ENCODE results near the gene DIP2C.

The DIP2C gene

GRCh38 chr10:625333-625696, 64.2 kb downstream of the DIP2C start:
- TF ChIP-seq ZFX (IDR thresholded peaks at IDR 0.05) (no peak), CTCF (conservative IDR thresholded peaks at IDR 0.05) (no peak)

DNA sequence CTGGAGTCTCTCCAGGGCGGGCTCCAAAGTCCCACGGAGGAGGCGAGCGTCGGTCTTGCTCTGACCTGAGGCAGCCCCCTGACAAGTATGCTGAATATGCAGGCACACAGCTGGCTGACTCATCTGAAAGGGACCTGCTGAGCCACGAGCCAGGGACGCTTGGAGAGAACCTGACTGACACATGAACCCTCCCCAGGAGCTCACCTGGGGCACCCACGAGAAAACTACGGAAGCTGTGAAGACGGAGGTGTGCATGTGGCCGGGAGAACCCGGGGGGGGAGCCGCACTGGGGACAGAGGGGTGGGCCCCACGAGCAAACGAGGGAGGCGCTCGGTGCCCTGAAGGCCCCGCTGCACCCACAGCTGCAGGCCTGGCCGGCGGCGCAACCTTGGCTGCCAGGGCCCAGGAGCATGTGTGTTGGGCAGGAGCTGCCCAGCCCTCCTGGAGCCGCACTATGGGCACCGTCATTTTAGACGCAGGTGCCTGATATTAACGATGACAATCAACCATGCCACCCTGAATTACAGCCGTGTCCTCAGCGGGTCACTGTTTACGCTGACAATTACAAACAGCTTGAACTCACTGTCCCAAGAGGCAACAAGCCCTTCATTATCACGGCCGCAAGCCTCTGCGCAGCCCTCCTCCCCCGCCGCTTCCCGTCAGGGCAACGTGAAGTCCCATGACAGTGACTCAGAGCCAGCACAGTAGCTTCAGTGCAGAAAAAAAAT, 64.7 kb downstream of the DIP2C start:
- TF ChIP-seq ZFX (IDR thresholded peaks at IDR 0.05) (no peak), CTCF (conservative IDR thresholded peaks at IDR 0.05) (no peak)

More at GRCh38 chr10:625333-625696, 64.2 kb downstream of the DIP2C start:
- H3K27ac ChIP-seq = no peak overlapping the region

GRCh38 chr10:624312-624604, 65.2 kb downstream of the DIP2C start:
- TF ChIP-seq CTCF (conservative IDR thresholded peaks at IDR 0.05) = no peak
- no peak overlapping the region for H3K27ac ChIP-seq

More for the DNA sequence above, 64.7 kb downstream of the DIP2C start:
- no peak overlapping the region for H3K27ac ChIP-seq

DNA sequence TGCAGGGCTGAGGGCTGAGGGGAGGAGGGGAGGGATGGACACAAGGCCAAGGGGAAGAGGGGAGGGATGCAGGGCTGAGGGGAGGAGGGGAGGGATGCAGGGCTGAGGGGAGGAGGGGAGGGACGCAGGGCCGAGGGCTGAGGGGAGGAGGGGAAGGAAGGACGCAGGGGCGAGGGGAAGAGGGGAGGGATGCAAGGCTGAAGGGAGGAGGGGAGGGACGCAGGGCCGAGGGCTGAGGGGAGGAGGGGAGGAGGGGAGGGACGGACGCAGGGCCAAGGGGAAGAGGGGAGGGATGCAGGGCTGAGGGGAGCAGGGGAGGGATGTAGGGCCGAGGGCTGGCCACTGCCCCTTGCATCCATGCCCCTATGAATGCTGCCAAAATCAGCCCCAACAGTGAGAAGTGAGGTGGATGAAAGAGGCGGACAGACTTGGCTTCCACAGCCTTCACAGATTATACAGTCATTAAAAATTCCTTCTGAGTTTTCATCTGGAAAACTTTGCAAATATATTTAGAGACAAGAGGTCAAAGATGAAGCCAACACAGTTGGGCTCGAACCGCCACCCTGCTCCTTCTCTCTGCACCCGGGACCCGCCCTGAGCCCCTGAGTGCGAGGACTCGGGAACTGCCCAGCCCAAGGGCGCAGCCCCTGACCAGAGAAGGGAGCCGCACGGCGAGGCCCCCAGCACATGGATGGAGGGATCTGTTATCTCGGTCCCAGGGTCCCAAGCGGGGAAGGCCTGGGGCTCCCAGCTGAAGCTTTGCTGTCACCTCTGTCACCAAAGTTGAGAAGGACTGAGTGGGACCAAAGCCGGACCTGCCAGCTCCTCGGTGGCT, 65.8 kb downstream of the DIP2C start:
- TF ChIP-seq ZFX (IDR thresholded peaks at IDR 0.05) = no peak
- no peak for TF ChIP-seq CTCF (conservative IDR thresholded peaks at IDR 0.05)
- H3K27ac ChIP-seq = no peak overlapping the region

DNA sequence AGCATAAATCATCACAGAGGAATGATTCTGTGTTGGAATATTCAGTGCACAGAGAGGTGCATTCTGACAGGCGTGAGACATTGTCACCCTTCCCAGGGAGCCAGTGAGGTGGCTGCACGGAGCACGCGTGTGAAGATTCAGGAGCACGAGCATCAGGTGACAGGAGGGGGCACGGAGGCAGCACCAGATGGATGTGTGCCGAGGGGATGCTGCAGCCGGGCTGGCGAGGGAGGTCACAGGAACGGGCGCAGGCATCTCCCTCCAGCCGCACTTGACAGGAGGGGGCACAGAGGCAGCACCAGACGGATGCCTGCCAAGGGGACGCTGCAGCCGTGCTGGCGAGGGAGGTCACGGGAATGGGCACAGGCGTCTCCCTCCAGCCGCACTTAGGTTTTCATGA, 66.5 kb downstream of the DIP2C start:
- TF ChIP-seq CTCF (conservative IDR thresholded peaks at IDR 0.05) (no peak), ZFX (IDR thresholded peaks at IDR 0.05) (no peak)
- no peak overlapping the region for H3K27ac ChIP-seq

GRCh38 chr10:621981-622740, 67.3 kb downstream of the DIP2C start:
- no peak overlapping the region for H3K27ac ChIP-seq
- TF ChIP-seq ZFX (IDR thresholded peaks at IDR 0.05) = no peak
- TF ChIP-seq CTCF (conservative IDR thresholded peaks at IDR 0.05) = no peak

GRCh38 chr10:621513-621912, 68.0 kb downstream of the DIP2C start:
- TF ChIP-seq CTCF (conservative IDR thresholded peaks at IDR 0.05) = no peak
- TF ChIP-seq ZFX (IDR thresholded peaks at IDR 0.05) = no peak
- no peak overlapping the region for H3K27ac ChIP-seq
